H1 (cell line): ENCODE data around the gene UROD. TPM values are rescaled to one million over a fixed set of nuclear protein-coding genes. Genes with fewer than 3 reads are reported as not detected.

Experiments
- CTCF ChIA-PET: fragments of 300-600 bp; sonication (Branson Sonifier 250); formaldehyde crosslinking; loops from one replicate; lab custom pipeline; 2021; ENCODE audit not compliant: partially characterized antibody; lab: Charles Lee
- POLR2A ChIA-PET: fragments of 300-600 bp; sonication (Branson Sonifier 250); formaldehyde crosslinking; loops from one replicate; lab custom pipeline; 2021; ENCODE audit warnings: inconsistent platforms; ENCODE audit not compliant: partially characterized antibody; lab: Charles Lee
- DNase-seq, 2 experiments: peaks; one replicate each; pipeline versions ENCODE4 v3.0.0 to v3.0.0-alpha.2; 2010 to 2022; ENCODE audit warnings: low spot score in 2 of 2, low read depth in 1 of 2, mixed read lengths in 1 of 2
- FAIRE-seq: peaks from 2 replicates; lab custom pipeline; 2011; peaks lifted over from hg19 to GRCh38; lab: Jason Lieb, UNC
- H2AFZ ChIP-seq: 2 replicates; pipeline ENCODE4 v1.8.1; 2012; ENCODE audit warnings: low read length, inconsistent platforms
- H2AK5ac ChIP-seq: 2 replicates; pipeline ENCODE4 v1.6.1; 2013; ENCODE audit warnings: low read depth, low read length
- H2BK120ac ChIP-seq: replicated peaks from 2 replicates; pipeline ENCODE3; 2013; ENCODE audit warnings: low read depth, low read length, inconsistent platforms
- H2BK12ac ChIP-seq: 2 replicates; pipeline ENCODE4 v1.6.1; 2013; ENCODE audit warnings: low read depth, low read length
- H2BK15ac ChIP-seq: 2 replicates; pipeline ENCODE4 v1.6.1; 2013; ENCODE audit warnings: low read length
- H2BK20ac ChIP-seq: 2 replicates; pipeline ENCODE4 v1.6.1; 2013; ENCODE audit warnings: low read length
- H2BK5ac ChIP-seq: 2 replicates; pipeline ENCODE4 v1.6.1; 2013; ENCODE audit warnings: low read depth, low read length
- H3K14ac ChIP-seq: 2 replicates; pipeline ENCODE4 v1.6.1; 2013; ENCODE audit warnings: inconsistent platforms; ENCODE audit not compliant: insufficient read length
- H3K18ac ChIP-seq: 2 replicates; pipeline ENCODE4 v1.6.1; 2013; ENCODE audit warnings: low read length; ENCODE audit errors: extremely low read depth
- H3K23ac ChIP-seq: 2 replicates; pipeline ENCODE4 v1.6.1; 2013; ENCODE audit warnings: inconsistent platforms; ENCODE audit not compliant: insufficient read length
- H3K23me2 ChIP-seq: 2 replicates; pipeline ENCODE4 v1.6.1; 2013; ENCODE audit warnings: low read depth, low read length
- H3K27ac ChIP-seq: 2 replicates; pipeline ENCODE4 v1.6.1; 2011; ENCODE audit warnings: low read depth, low read length, inconsistent platforms
- H3K27me3 ChIP-seq, 4 experiments: replicated peaks in 1 of 4; 1 replicate in 1 of 4; 2 replicates in 3 of 4; pipeline versions ENCODE4 v1.6.1 to v1.8.1; 2011 to 2013; ENCODE audit warnings: low read length in 3 of 4, mild to moderate bottlenecking in 3 of 4, inconsistent platforms in 2 of 4, mixed read lengths in 2 of 4, moderate library complexity in 1 of 4; ENCODE audit not compliant: control insufficient read depth in 3 of 4, insufficient read depth in 3 of 4; ENCODE audit errors: extremely low read depth in 1 of 4
- H3K36me3 ChIP-seq, 4 experiments: 2 replicates each; pipeline versions ENCODE4 v1.6.1 to v1.8.1; 2011 to 2013; ENCODE audit warnings: mild to moderate bottlenecking in 4 of 4, low read length in 3 of 4, moderate library complexity in 2 of 4, control low read depth in 1 of 4, inconsistent platforms in 1 of 4; ENCODE audit not compliant: insufficient read depth in 4 of 4, control insufficient read depth in 2 of 4
- H3K4ac ChIP-seq: replicated peaks from 2 replicates; pipeline ENCODE3; 2013; ENCODE audit warnings: low read length, low read depth, mixed read lengths, inconsistent platforms; ENCODE audit not compliant: insufficient read length
- H3K4me1 ChIP-seq, 4 experiments: replicated peaks in 1 of 4; 1 replicate in 1 of 4; 2 replicates in 3 of 4; pipeline versions ENCODE4 v1.6.1 to v1.8.1; 2011 to 2013; ENCODE audit warnings: low read length in 3 of 4, inconsistent platforms in 2 of 4, mixed read lengths in 1 of 4; ENCODE audit not compliant: insufficient read depth in 4 of 4, control insufficient read depth in 3 of 4
- H3K4me2 ChIP-seq, 2 experiments: 2 replicates each; pipeline versions ENCODE4 v1.6.1 to v1.8.1; 2011 to 2013; ENCODE audit warnings: low read depth in 2 of 2, low read length in 2 of 2, control low read depth in 1 of 2, inconsistent platforms in 1 of 2, mild to moderate bottlenecking in 1 of 2; ENCODE audit not compliant: insufficient read depth in 1 of 2
- H3K4me3 ChIP-seq, 4 experiments: fragments of 200-600, 300-600 bp in 1 of 4; sonication (generic), shearing (Covaris generic), sonication (Bioruptor Twin) in 1 of 4; 2 replicates each; pipeline versions ENCODE4 v1.5.1 to v1.8.1; 2011 to 2016; ENCODE audit warnings: low read length in 4 of 4, low read depth in 3 of 4, control low read depth in 2 of 4, inconsistent platforms in 2 of 4, mild to moderate bottlenecking in 2 of 4, mixed read lengths in 1 of 4, moderate library complexity in 1 of 4; ENCODE audit not compliant: insufficient read depth in 2 of 4; ENCODE audit errors: extremely low read depth in 1 of 4
- H3K56ac ChIP-seq: replicated peaks from 2 replicates; pipeline ENCODE3; 2013; ENCODE audit warnings: low read depth, mild to moderate bottlenecking, mixed read lengths, low read length, inconsistent platforms; ENCODE audit not compliant: insufficient read length
- H3K79me1 ChIP-seq: 2 replicates; pipeline ENCODE4 v1.6.1; 2013; ENCODE audit warnings: low read depth, low read length, control low read depth
- H3K79me2 ChIP-seq, 2 experiments: 2 replicates each; pipeline versions ENCODE4 v1.6.1 to v1.8.1; 2012 to 2013; ENCODE audit warnings: low read length in 2 of 2, mild to moderate bottlenecking in 2 of 2, inconsistent platforms in 1 of 2; ENCODE audit not compliant: insufficient read depth in 2 of 2, control insufficient read depth in 1 of 2
- H3K9ac ChIP-seq, 4 experiments: replicated peaks in 1 of 4; 1 replicate in 1 of 4; 2 replicates in 3 of 4; pipeline versions ENCODE4 v1.6.1 to v1.8.1; 2011 to 2013; ENCODE audit warnings: low read depth in 3 of 4, low read length in 3 of 4, control low read depth in 2 of 4, mild to moderate bottlenecking in 2 of 4, moderate library complexity in 2 of 4, inconsistent platforms in 1 of 4; ENCODE audit errors: extremely low read depth in 1 of 4
- H3K9me3 ChIP-seq, 2 experiments: 2 replicates each; pipeline versions ENCODE4 v1.6.1 to v1.8.1; 2012 to 2013; ENCODE audit warnings: mild to moderate bottlenecking in 2 of 2, moderate library complexity in 2 of 2, control low read depth in 1 of 2, inconsistent platforms in 1 of 2, low read depth in 1 of 2, low read length in 1 of 2, mixed read lengths in 1 of 2; ENCODE audit not compliant: insufficient read depth in 2 of 2
- H4K20me1 ChIP-seq, 2 experiments: replicated peaks in 1 of 2; 2 replicates each; pipeline versions ENCODE3 to v1.8.1; 2011 to 2013; ENCODE audit warnings: inconsistent platforms in 2 of 2, low read length in 2 of 2, mild to moderate bottlenecking in 1 of 2; ENCODE audit not compliant: insufficient read depth in 2 of 2, control insufficient read depth in 1 of 2
- H4K5ac ChIP-seq: 2 replicates; pipeline ENCODE4 v1.6.1; 2013; ENCODE audit warnings: low read length, low read depth, mixed read lengths, inconsistent platforms; ENCODE audit not compliant: insufficient read length
- H4K8ac ChIP-seq: 2 replicates; pipeline ENCODE4 v1.8.0; 2013; ENCODE audit warnings: mild to moderate bottlenecking, moderate library complexity, low read length, inconsistent platforms; ENCODE audit not compliant: insufficient read depth; ENCODE audit errors: extremely low read depth
- H4K91ac ChIP-seq: replicated peaks from 2 replicates; pipeline ENCODE3; 2013; ENCODE audit warnings: low read length, mixed read lengths, inconsistent platforms; ENCODE audit not compliant: insufficient read length
- ASH2L ChIP-seq: fragments of 200-600, 300-600 bp; sonication (generic); IDR thresholded peaks from one replicate; pipeline ENCODE4 v1.7.1; 2017; ENCODE audit warnings: low read length
- RAD21 ChIP-seq, 2 experiments: IDR thresholded peaks in 1 of 2; conservative IDR thresholded peaks in 1 of 2; 2 replicates each; pipeline ENCODE4 v1.6.1; 2011; ENCODE audit warnings: low read depth in 2 of 2, low read length in 2 of 2, improper control_type of control experiment in 1 of 2, inconsistent platforms in 1 of 2, mild to moderate bottlenecking in 1 of 2, moderate library complexity in 1 of 2
- RNF2 ChIP-seq: fragments of 200-900, 300-1000 bp; sonication (generic); IDR thresholded peaks from 2 replicates; pipeline ENCODE4 v1.7.1; 2016; ENCODE audit warnings: borderline replicate concordance, low read depth, mild to moderate bottlenecking, antibody characterized with exemption, low read length; ENCODE audit not compliant: poor library complexity, severe bottlenecking; ENCODE audit errors: missing control alignments
- TAF7 ChIP-seq: optimal IDR thresholded peaks from 2 replicates; pipeline ENCODE3; 2011; ENCODE audit warnings: low read depth, mild to moderate bottlenecking, inconsistent platforms, low read length, moderate library complexity, borderline replicate concordance
- WGBS, 2 experiments: shearing (Covaris generic) in 1 of 2; methylation state at CpG; one replicate each; pipeline versions ENCODE4 v1.1.6 to v1.1.7; 2013 to 2015; ENCODE audit warnings: low lambda C conversion rate in 2 of 2, mixed read lengths in 2 of 2, inconsistent platforms in 1 of 2, low coverage in 1 of 2, missing lambda C conversion rate in 1 of 2; ENCODE audit not compliant: insufficient replicate concordance in 2 of 2, insufficient coverage in 1 of 2, insufficient read length in 1 of 2; ENCODE audit errors: extremely low coverage in 1 of 2, missing lambda C conversion rate in 1 of 2; 5-methylcytosine and 5-hydroxymethylcytosine counted together
- polyA plus RNA-seq, 7 experiments: library from polyadenylated mRNA; depleted of rRNA in 3 of 7; stranded (reverse) in 5 of 7; unstranded in 2 of 7; fragments of >200 nt in 5 of 7; fragments of 200-250 nt in 2 of 7; gene quantifications; 1 replicate in 5 of 7; 2 replicates in 1 of 7; 4 replicates in 1 of 7; pipeline versions ENCODE4 v1.2.1 to v1.2.3, GENCODE V29; 2011 to 2013; ENCODE audit warnings: missing spikeins in 2 of 7, mixed read lengths in 2 of 7
- total RNA-seq: library from RNA; stranded (reverse); fragmentation: NEBNext Ultra II Directional; extraction: Animal tissue kit (Norgen Biotek cat#: 25700); gene quantifications from 2 replicates; pipeline ENCODE4 v1.2.1, GENCODE V29; 2021

UROD gene
- total and polyA plus RNA-seq, 2 of the 8 experiments (the other 6 are each of a cell fraction or from before 2014, with no cell fraction given) = 86.6 to 220 TPM

DNA sequence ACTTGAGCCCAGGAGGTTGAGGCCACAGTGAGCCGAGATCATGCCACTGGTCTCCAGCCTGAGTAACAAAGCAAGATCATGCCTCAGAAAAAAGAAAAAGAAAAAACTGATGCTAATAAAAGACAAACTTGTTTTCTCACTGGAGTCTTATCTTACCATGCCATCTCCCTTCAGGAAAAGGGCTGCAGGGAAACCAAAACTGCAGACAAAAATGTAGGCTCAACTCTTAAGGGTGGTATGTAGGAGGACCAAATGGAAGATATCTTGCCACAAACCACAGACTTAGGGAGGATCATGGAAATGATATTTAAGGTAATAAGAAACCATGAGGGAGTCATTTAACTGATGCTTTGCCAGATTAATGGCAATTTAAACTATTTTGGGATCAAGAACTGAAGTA, 32.9 kb downstream of the UROD start:
- FAIRE-seq (no peak), DNase-seq (no peak)
- H3K27me3 ChIP-seq = no peaks in the 10 kb centered on the region
- H3K27ac ChIP-seq = no peak overlapping the region
- WGBS, 2 experiments = 89% methylated on average over 1 of the region's 1 CpG; no CpG with 5 or more reads in 1 of the 2 experiments
- no peak overlapping the region for H2AK5ac ChIP-seq
- H3K23me2 ChIP-seq = no peaks in the 10 kb centered on the region
- H3K18ac ChIP-seq = no peak overlapping the region
- no peak overlapping the region for H3K23ac ChIP-seq
- no peak overlapping the region for H3K56ac ChIP-seq
- H3K4me1 ChIP-seq = peaks cover 0 to 3% (median 0%) of the 10 kb centered on the region in 4 experiments; a peak in 1 of 7 replicates
- no peaks in the 10 kb centered on the region for H3K79me2 ChIP-seq
- no peaks in the 10 kb centered on the region for H3K79me1 ChIP-seq
- H3K36me3 ChIP-seq = no peaks in the 10 kb centered on the region
- POLR2A ChIA-PET = no interaction called here
- TF ChIP-seq TAF7 (no peak), RNF2 (no peak), RAD21 (IDR thresholded peaks at IDR 0.05 in 1 of 2, conservative IDR thresholded peaks at IDR 0.05 in 1 of 2; ENCODE audit: low read depth in 2 of 2, low read length in 2 of 2) (no peak), ASH2L (no peak)
- no peak overlapping the region for H2BK20ac ChIP-seq
- H3K9ac ChIP-seq = no peak overlapping the region
- H4K5ac ChIP-seq = no peak overlapping the region
- no peak overlapping the region for H3K4ac ChIP-seq
- H2BK12ac ChIP-seq = no peak overlapping the region
- no peak overlapping the region for H2BK120ac ChIP-seq
- no peaks in the 10 kb centered on the region for H3K9me3 ChIP-seq
- H3K14ac ChIP-seq = no peak overlapping the region
- no peak overlapping the region for H3K4me2 ChIP-seq
- CTCF ChIA-PET = interaction anchor here (1.0 kb wide), 1 partner anchor 10 kb away, joined by 3 read pairs; no protein-coding TSS in a partner anchor
- no peak overlapping the region for H2BK15ac ChIP-seq
- no peak overlapping the region for H2AFZ ChIP-seq
- H4K20me1 ChIP-seq = peaks cover 0 to 1% of the 10 kb centered on the region in 2 experiments
- H3K4me3 ChIP-seq = no peak overlapping the region
- no peak overlapping the region for H4K8ac ChIP-seq
- no peak overlapping the region for H4K91ac ChIP-seq
- H2BK5ac ChIP-seq = no peak overlapping the region
